ENCODE results near the gene TPM2. TPM values are rescaled to one million over a fixed set of nuclear protein-coding genes. Genes with fewer than 3 reads are reported as not detected.

TPM2 gene
- total and polyA plus RNA-seq, 10 of the 15 experiments (the other 5 are each of a cell fraction or from before 2014, with no cell fraction given) = 0.11 to 9.3 (median 1.1) TPM

- H3K9me3 ChIP-seq (replicated peaks; ENCODE audit: control insufficient read depth, insufficient read depth, low read length) = no peaks in the 10 kb centered on the region
- ChIA-PET POLR2A (interaction anchor here (1.1 to 1.9 kb wide), 2 partner anchors 9 to 59 kb away, joined by 3 to 4 read pairs; no protein-coding TSS in a partner anchor), SMC1A (ENCODE audit: uncharacterized antibody, unreplicated experiment) (interaction anchor here (1.2 kb wide), 1 partner anchor 55 kb away, joined by 3 read pairs; no protein-coding TSS in a partner anchor), RAD21 (ENCODE audit: unreplicated experiment) (interaction anchor here (0.6 kb wide), 1 partner anchor 132 kb away, joined by 3 read pairs; no protein-coding TSS in a partner anchor), CTCF (interaction anchor here (3.4 to 6.9 kb wide), 2 partner anchors 8 to 23 kb away, joined by 15 to 41 read pairs; no protein-coding TSS in a partner anchor)
- WGBS (ENCODE audit: insufficient coverage, insufficient replicate concordance, low lambda C conversion rate, missing lambda C conversion rate) = 74% methylated on average over 4 of the region's 4 CpGs
- ATAC-seq (no peak), FAIRE-seq (no peak), DNase-seq (ENCODE audit: low read depth, low spot score) (no peak)
- intact Hi-C loops (cut with micrococcal nuclease; ENCODE audit: unreplicated experiment) (no loop called here), in situ Hi-C loops (cut with MboI) (no loop called here)
- H3K9ac ChIP-seq (ENCODE audit: control insufficient read depth, insufficient read depth, low read length) = no peak overlapping the region
- H3K4me2 ChIP-seq (ENCODE audit: control insufficient read depth, insufficient read depth) = no peak overlapping the region
- no peaks in the 10 kb centered on the region for H3K4me1 ChIP-seq (ENCODE audit: control insufficient read depth, insufficient read depth, low read length)
- no peak overlapping the region for H3K4me3 ChIP-seq
- no peaks in the 10 kb centered on the region for H3K79me2 ChIP-seq (ENCODE audit: control insufficient read depth, insufficient read depth, low read length)
- peaks cover 61 to 71% of the 10 kb centered on the region in 2 experiments for H3K36me3 ChIP-seq (ENCODE audit: control insufficient read depth in 2 of 2, insufficient read depth in 2 of 2, low read length in 1 of 2)
- H3K27ac ChIP-seq (ENCODE audit: control insufficient read depth, insufficient read depth) = no peak overlapping the region
- H3K27me3 ChIP-seq (replicated peaks in 1 of 2; ENCODE audit: control insufficient read depth in 2 of 2, insufficient read depth in 2 of 2, low read length in 1 of 2) = no peaks in the 10 kb centered on the region
- no peak overlapping the region for H2AFZ ChIP-seq (ENCODE audit: control insufficient read depth, low read depth, low read length)
- TSS peak; percentile 28 for BruUV-seq (replicated peaks)
- H4K20me1 ChIP-seq (ENCODE audit: control insufficient read depth, insufficient read depth) = no peaks in the 10 kb centered on the region
- no peak for TF ChIP-seq FOS (IDR thresholded peaks at IDR 0.05; ENCODE audit: borderline replicate concordance, extremely low read depth, insufficient read length)
- TF ChIP-seq SMAD1 (IDR thresholded peaks at IDR 0.05; ENCODE audit: low read depth, partially characterized antibody) = no peak
- TF ChIP-seq, protein P1, sequence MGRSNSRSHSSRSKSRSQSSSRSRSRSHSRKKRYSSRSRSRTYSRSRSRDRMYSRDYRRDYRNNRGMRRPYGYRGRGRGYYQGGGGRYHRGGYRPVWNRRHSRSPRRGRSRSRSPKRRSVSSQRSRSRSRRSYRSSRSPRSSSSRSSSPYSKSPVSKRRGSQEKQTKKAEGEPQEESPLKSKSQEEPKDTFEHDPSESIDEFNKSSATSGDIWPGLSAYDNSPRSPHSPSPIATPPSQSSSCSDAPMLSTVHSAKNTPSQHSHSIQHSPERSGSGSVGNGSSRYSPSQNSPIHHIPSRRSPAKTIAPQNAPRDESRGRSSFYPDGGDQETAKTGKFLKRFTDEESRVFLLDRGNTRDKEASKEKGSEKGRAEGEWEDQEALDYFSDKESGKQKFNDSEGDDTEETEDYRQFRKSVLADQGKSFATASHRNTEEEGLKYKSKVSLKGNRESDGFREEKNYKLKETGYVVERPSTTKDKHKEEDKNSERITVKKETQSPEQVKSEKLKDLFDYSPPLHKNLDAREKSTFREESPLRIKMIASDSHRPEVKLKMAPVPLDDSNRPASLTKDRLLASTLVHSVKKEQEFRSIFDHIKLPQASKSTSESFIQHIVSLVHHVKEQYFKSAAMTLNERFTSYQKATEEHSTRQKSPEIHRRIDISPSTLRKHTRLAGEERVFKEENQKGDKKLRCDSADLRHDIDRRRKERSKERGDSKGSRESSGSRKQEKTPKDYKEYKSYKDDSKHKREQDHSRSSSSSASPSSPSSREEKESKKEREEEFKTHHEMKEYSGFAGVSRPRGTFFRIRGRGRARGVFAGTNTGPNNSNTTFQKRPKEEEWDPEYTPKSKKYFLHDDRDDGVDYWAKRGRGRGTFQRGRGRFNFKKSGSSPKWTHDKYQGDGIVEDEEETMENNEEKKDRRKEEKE (IDR thresholded peaks at IDR 0.05) = no peak
- TF ChIP-seq TCF3 (IDR thresholded peaks at IDR 0.05; ENCODE audit: borderline replicate concordance, insufficient read depth, low read depth, low read length) = no peak
- TF ChIP-seq SUZ12 (IDR thresholded peaks at IDR 0.05; ENCODE audit: unreplicated experiment) = no peak
- no peak for TF ChIP-seq ZNF24 (IDR thresholded peaks at IDR 0.05)
- TF ChIP-seq, protein P2, sequence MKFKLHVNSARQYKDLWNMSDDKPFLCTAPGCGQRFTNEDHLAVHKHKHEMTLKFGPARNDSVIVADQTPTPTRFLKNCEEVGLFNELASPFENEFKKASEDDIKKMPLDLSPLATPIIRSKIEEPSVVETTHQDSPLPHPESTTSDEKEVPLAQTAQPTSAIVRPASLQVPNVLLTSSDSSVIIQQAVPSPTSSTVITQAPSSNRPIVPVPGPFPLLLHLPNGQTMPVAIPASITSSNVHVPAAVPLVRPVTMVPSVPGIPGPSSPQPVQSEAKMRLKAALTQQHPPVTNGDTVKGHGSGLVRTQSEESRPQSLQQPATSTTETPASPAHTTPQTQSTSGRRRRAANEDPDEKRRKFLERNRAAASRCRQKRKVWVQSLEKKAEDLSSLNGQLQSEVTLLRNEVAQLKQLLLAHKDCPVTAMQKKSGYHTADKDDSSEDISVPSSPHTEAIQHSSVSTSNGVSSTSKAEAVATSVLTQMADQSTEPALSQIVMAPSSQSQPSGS (IDR thresholded peaks at IDR 0.05; ENCODE audit: low read length) = no peak
- no peak for TF ChIP-seq EP300 (IDR thresholded peaks at IDR 0.05; ENCODE audit: borderline replicate concordance in 1 of 2, control insufficient read depth in 1 of 2, low read depth in 2 of 2, low read length in 2 of 2)
- no peak for TF ChIP-seq RCOR1 (conservative IDR thresholded peaks at IDR 0.05; ENCODE audit: low read depth, low read length)
- TF ChIP-seq, protein P3, sequence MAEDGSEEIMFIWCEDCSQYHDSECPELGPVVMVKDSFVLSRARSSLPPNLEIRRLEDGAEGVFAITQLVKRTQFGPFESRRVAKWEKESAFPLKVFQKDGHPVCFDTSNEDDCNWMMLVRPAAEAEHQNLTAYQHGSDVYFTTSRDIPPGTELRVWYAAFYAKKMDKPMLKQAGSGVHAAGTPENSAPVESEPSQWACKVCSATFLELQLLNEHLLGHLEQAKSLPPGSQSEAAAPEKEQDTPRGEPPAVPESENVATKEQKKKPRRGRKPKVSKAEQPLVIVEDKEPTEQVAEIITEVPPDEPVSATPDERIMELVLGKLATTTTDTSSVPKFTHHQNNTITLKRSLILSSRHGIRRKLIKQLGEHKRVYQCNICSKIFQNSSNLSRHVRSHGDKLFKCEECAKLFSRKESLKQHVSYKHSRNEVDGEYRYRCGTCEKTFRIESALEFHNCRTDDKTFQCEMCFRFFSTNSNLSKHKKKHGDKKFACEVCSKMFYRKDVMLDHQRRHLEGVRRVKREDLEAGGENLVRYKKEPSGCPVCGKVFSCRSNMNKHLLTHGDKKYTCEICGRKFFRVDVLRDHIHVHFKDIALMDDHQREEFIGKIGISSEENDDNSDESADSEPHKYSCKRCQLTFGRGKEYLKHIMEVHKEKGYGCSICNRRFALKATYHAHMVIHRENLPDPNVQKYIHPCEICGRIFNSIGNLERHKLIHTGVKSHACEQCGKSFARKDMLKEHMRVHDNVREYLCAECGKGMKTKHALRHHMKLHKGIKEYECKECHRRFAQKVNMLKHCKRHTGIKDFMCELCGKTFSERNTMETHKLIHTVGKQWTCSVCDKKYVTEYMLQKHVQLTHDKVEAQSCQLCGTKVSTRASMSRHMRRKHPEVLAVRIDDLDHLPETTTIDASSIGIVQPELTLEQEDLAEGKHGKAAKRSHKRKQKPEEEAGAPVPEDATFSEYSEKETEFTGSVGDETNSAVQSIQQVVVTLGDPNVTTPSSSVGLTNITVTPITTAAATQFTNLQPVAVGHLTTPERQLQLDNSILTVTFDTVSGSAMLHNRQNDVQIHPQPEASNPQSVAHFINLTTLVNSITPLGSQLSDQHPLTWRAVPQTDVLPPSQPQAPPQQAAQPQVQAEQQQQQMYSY (CRISPR knock-in tag; IDR thresholded peaks at IDR 0.05) = no peak
- no peak for TF ChIP-seq LARP7 (IDR thresholded peaks at IDR 0.05)
- TF ChIP-seq, protein P4, sequence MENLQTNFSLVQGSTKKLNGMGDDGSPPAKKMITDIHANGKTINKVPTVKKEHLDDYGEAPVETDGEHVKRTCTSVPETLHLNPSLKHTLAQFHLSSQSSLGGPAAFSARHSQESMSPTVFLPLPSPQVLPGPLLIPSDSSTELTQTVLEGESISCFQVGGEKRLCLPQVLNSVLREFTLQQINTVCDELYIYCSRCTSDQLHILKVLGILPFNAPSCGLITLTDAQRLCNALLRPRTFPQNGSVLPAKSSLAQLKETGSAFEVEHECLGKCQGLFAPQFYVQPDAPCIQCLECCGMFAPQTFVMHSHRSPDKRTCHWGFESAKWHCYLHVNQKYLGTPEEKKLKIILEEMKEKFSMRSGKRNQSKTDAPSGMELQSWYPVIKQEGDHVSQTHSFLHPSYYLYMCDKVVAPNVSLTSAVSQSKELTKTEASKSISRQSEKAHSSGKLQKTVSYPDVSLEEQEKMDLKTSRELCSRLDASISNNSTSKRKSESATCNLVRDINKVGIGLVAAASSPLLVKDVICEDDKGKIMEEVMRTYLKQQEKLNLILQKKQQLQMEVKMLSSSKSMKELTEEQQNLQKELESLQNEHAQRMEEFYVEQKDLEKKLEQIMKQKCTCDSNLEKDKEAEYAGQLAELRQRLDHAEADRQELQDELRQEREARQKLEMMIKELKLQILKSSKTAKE (IDR thresholded peaks at IDR 0.05; ENCODE audit: low read depth, poor library complexity, severe bottlenecking) = no peak
These were observed 29.8 kb upstream of the TPM2 start for GRCh38 chr9:35719546-35719945.
